Endodermal cell (in vitro differentiated cells): ENCODE data around the gene ARL5C. TPM values are rescaled to one million over a fixed set of nuclear protein-coding genes. Genes with fewer than 3 reads are reported as not detected.
A peak's percentile ranks its signal among the peaks of the same experiment; 100 is the strongest.

ENCODE experiments used
- DNase-seq: peaks from one replicate; pipeline ENCODE4 v3.0.0-alpha.2; 2017
- H3K27ac ChIP-seq: 2 replicates; pipeline ENCODE4 v1.5.1; 2013; ENCODE audit warnings: mild to moderate bottlenecking, low read depth, low read length, moderate library complexity
- H3K27me3 ChIP-seq: 2 replicates; pipeline ENCODE4 v1.6.1; 2013; ENCODE audit warnings: mild to moderate bottlenecking, low read length, moderate library complexity; ENCODE audit not compliant: insufficient read depth, control insufficient read depth, poor library complexity, severe bottlenecking
- H3K36me3 ChIP-seq: 2 replicates; pipeline ENCODE4 v1.7.0; 2013; ENCODE audit warnings: mild to moderate bottlenecking, low read length, moderate library complexity; ENCODE audit not compliant: control insufficient read depth, insufficient read depth
- H3K4me1 ChIP-seq: one replicate; pipeline ENCODE4 v1.7.0; 2013; ENCODE audit warnings: low read length; ENCODE audit not compliant: control insufficient read depth, insufficient read depth
- H3K4me3 ChIP-seq: 2 replicates; pipeline ENCODE4 v1.5.1; 2013; ENCODE audit warnings: mild to moderate bottlenecking, low read length, moderate library complexity
- H3K9ac ChIP-seq: 2 replicates; pipeline ENCODE4 v1.6.1; 2013; ENCODE audit warnings: mild to moderate bottlenecking, low read length, moderate library complexity; ENCODE audit not compliant: poor library complexity, severe bottlenecking; ENCODE audit errors: extremely low read depth
- H3K9me3 ChIP-seq: 2 replicates; pipeline ENCODE4 v1.6.1; 2013; ENCODE audit warnings: mild to moderate bottlenecking, low read length, moderate library complexity; ENCODE audit not compliant: control insufficient read depth
- H3K27ac Mint-ChIP-seq: 2 replicates; pipeline ENCODE4 v1.8.0; 2020; ENCODE audit warnings: mixed read lengths
- H3K27me3 Mint-ChIP-seq: 2 replicates; pipeline ENCODE4 v1.8.0; 2021; ENCODE audit warnings: mild to moderate bottlenecking, mixed read lengths; ENCODE audit not compliant: insufficient read depth
- H3K36me3 Mint-ChIP-seq: 2 replicates; pipeline ENCODE4 v1.8.0; 2020; ENCODE audit warnings: low read depth, mixed read lengths
- H3K4me1 Mint-ChIP-seq: 2 replicates; pipeline ENCODE4 v1.8.0; 2020; ENCODE audit warnings: mixed read lengths
- H3K4me3 Mint-ChIP-seq: 2 replicates; pipeline ENCODE4 v1.8.0; 2020; ENCODE audit warnings: mild to moderate bottlenecking, moderate library complexity, mixed read lengths
- H3K9me3 Mint-ChIP-seq: 2 replicates; pipeline ENCODE4 v1.8.0; 2020; ENCODE audit warnings: mild to moderate bottlenecking, mixed read lengths
- WGBS, 2 experiments: methylation state at CpG; one replicate each; pipeline versions ENCODE4 v1.1.5 to v1.1.7; 2013; ENCODE audit warnings: missing lambda C conversion rate in 2 of 2, mixed read lengths in 1 of 2; ENCODE audit not compliant: insufficient coverage in 1 of 2, insufficient read length in 1 of 2; 5-methylcytosine and 5-hydroxymethylcytosine counted together
- total RNA-seq, 2 donors: library from RNA; stranded (reverse); fragmentation: NEBNext Ultra II Directional in 1 of 2; extraction: Animal tissue kit (Norgen Biotek cat#: 25700) in 1 of 2; gene quantifications; 2 replicates in 1 of 2; 3 replicates in 1 of 2; pipeline ENCODE4 v1.2.1, GENCODE V29; 2021
- TF ChIP-seq, protein P1 (sequence below): fragments of 200-600 bp; sonication (generic); conservative IDR thresholded peaks from 2 replicates; pipeline ENCODE4 v1.5.0; 2021; ENCODE audit warnings: antibody characterized with exemption, mild to moderate bottlenecking

The ARL5C gene
- total RNA-seq, 2 donors from 2014 or later: not detected

DNA sequence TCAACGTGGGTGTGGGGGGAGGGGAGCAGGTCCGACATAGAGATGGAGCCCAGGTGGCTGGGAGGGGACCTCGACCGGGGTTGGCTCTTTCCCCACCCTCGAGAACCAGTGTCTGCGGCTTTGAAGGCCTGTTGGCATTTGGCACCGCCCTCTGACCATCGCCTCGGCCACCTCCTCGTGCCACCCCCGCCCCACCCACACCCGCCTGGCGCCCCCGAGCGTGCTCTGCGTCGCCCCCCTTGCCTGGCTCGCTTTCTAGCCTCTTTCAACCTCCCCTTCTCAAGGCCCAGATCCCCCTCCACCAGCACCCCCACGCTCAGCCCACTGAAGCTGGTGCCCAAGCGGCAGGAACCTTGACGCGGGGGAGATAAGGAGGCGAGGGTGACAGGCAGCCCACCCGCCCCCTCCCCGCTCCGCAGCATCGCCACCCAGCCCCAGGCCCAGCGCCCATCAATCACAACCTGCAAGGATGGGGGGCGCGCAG, 30.9 kb upstream of the ARL5C start:
- no peak overlapping the region for H3K27ac Mint-ChIP-seq
- no peaks in the 10 kb centered on the region for H3K9me3 Mint-ChIP-seq
- Histone ChIP-seq H3K4me3 (peak overlapping the region; percentile 79), H3K9me3 (no peaks in the 10 kb centered on the region), H3K27ac (no peak overlapping the region), H3K9ac (no peak overlapping the region), H3K27me3 (no peaks in the 10 kb centered on the region), H3K4me1 (no peaks in the 10 kb centered on the region), H3K36me3 (peaks cover 27% of the 10 kb centered on the region)
- peak overlapping the region; percentile 98 for H3K4me3 Mint-ChIP-seq
- WGBS, 2 experiments: 0 to 2% methylated on average over 4 to 30 of the region's 30 CpGs
- peak; percentile 80 for DNase-seq
- H3K27me3 Mint-ChIP-seq: no peaks in the 10 kb centered on the region
- peaks cover 33% of the 10 kb centered on the region for H3K4me1 Mint-ChIP-seq
- H3K36me3 Mint-ChIP-seq: peaks cover 31% of the 10 kb centered on the region
- TF ChIP-seq, protein P1, sequence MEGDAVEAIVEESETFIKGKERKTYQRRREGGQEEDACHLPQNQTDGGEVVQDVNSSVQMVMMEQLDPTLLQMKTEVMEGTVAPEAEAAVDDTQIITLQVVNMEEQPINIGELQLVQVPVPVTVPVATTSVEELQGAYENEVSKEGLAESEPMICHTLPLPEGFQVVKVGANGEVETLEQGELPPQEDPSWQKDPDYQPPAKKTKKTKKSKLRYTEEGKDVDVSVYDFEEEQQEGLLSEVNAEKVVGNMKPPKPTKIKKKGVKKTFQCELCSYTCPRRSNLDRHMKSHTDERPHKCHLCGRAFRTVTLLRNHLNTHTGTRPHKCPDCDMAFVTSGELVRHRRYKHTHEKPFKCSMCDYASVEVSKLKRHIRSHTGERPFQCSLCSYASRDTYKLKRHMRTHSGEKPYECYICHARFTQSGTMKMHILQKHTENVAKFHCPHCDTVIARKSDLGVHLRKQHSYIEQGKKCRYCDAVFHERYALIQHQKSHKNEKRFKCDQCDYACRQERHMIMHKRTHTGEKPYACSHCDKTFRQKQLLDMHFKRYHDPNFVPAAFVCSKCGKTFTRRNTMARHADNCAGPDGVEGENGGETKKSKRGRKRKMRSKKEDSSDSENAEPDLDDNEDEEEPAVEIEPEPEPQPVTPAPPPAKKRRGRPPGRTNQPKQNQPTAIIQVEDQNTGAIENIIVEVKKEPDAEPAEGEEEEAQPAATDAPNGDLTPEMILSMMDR: no peak

DNA sequence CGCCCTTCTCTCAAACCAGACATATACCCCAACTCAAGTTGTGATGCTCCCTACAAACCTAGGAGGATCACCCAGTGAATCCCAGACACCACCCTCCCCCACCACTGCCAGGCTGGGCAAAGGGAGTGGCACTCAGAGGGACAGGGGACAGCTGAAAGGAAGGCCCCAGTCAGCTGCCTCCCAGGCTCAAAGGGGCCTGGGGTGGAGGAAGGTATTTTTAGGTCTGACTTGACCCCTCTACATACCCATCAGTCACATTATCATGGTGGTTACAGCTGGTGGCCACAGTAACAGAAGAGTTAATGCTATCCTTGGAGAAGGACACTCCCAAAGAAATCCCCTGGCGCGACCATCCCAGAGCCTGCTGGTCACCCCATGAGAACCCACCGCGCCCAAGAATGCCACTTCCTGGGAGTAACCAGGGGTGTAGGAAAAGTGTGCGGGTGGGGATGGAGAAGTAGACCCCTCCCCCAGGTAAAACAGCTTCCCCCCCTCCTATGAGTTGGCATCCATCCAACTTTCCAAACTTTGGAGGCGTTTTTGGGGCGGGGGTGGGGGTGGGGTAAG, 30.4 kb upstream of the ARL5C start:
- Mint-ChIP-seq H3K4me3 (peak overlapping the region; percentile 98), H3K4me1 (peaks cover 33% of the 10 kb centered on the region), H3K9me3 (no peaks in the 10 kb centered on the region), H3K27ac (no peak overlapping the region), H3K27me3 (no peaks in the 10 kb centered on the region), H3K36me3 (peaks cover 27% of the 10 kb centered on the region)
- TF ChIP-seq, protein P1: no peak
- Histone ChIP-seq H3K9ac (no peak overlapping the region), H3K27me3 (no peaks in the 10 kb centered on the region), H3K4me3 (peak overlapping the region; percentile 79), H3K4me1 (no peaks in the 10 kb centered on the region), H3K27ac (no peak overlapping the region), H3K36me3 (peaks cover 22% of the 10 kb centered on the region), H3K9me3 (no peaks in the 10 kb centered on the region)
- WGBS, 2 experiments: 54% methylated on average over 6 of the region's 8 CpGs; no CpG with 5 or more reads in 1 of the 2 experiments
- no peak for DNase-seq

DNA sequence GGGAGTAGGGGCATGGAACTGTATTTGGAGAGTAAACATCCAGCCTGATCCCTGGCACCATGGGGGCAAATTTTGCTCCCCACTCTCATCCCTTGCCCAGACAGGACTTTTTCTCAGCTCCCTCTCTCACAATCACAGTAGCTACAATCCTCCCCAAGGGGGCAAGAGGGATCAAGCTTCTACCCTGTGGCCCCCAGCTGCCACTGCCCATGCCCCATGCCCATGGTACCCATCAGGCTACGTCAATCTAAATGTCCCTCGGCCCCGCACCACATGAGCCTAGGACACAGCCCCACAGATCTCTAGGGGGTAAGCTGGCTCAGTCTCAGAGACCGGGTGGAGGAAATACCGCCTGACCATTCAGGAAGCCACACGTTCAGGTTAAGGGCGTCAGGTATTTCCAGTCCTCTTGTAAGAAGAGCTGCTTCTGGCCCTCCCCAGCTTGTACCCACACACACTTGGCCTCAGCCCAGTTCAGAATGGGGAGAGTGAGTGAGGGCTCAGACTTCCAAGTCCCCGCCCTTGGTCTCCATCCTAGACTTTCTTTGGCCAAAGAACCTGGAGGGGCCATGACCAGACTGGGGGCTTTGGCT, 29.7 kb upstream of the ARL5C start:
- Mint-ChIP-seq H3K36me3 (peaks cover 22% of the 10 kb centered on the region), H3K4me3 (peak overlapping the region; percentile 98), H3K9me3 (no peaks in the 10 kb centered on the region), H3K4me1 (peaks cover 27% of the 10 kb centered on the region), H3K27me3 (no peaks in the 10 kb centered on the region), H3K27ac (no peak overlapping the region)
- no peaks in the 10 kb centered on the region for H3K27me3 ChIP-seq
- 90 to 92% methylated on average over 7 to 8 of the region's 8 CpGs for WGBS, 2 experiments
- no peak overlapping the region for H3K27ac ChIP-seq
- peaks cover 15% of the 10 kb centered on the region for H3K36me3 ChIP-seq
- no peaks in the 10 kb centered on the region for H3K4me1 ChIP-seq
- no peak overlapping the region for H3K9ac ChIP-seq
- TF ChIP-seq, protein P1: no peak
- H3K4me3 ChIP-seq: no peak overlapping the region
- H3K9me3 ChIP-seq: no peaks in the 10 kb centered on the region
- DNase-seq: no peak
